ENCODE results near the gene AFAP1L1.

GRCh38 chr5:149297340-149298025 is 25.8 kb downstream of the AFAP1L1 start:
- TF ChIP-seq CTCF (IDR thresholded peaks at IDR 0.05), result no peak
- TF ChIP-seq POLR2A (IDR thresholded peaks at IDR 0.05), result no peak
- TF ChIP-seq EP300 (IDR thresholded peaks at IDR 0.05), result no peak
